Fibroblast of peridontal ligament (primary cell): Measurements from ENCODE around the gene AP2A2.
"Not testable (repeated sequence)": the region's sequence is repeated elsewhere in the genome, so short reads cannot be mapped to it uniquely, and the experiment has no call there.

Experiments
- DNase-seq: peaks from one replicate; pipeline ENCODE4 v3.0.0-alpha.2; 2010; ENCODE audit errors: extremely low read depth

Gene AP2A2

DNA sequence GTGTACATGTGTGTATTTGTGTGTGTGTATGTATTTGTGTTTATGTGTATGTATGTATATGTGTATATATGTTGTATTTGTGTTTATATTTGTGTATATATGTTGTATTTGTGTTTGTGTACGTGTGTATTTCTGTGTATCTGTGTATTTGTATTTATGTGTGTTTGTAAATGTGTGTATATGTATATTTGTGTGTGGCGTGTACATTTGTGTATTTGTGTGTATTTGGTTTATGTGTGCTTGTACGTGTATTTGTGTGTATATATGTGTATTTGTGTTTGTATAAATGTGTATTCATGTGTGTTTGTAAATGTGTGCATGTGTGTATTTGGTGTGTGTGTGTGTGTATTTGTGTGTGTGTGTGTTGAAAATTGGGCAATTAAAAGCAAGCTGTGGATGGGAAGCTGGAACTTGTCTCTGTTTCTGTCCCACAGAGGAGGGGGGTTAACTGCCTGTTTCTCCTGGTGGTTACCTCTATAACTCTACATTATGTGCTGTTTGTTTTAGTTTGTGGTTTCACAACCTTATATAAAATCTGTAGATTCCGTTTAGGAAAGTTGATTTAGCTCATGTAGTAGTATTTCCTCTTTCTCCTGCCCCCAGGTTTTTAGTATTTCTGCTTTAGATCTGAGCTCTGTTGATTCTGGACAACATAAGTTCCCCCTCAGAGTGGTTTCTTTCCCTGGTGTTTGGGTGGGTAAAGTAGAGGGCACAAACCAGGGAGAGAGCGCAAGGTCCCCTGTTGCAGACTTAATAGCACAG, 28.9 kb downstream of the AP2A2 start:
- no peak for DNase-seq

DNA sequence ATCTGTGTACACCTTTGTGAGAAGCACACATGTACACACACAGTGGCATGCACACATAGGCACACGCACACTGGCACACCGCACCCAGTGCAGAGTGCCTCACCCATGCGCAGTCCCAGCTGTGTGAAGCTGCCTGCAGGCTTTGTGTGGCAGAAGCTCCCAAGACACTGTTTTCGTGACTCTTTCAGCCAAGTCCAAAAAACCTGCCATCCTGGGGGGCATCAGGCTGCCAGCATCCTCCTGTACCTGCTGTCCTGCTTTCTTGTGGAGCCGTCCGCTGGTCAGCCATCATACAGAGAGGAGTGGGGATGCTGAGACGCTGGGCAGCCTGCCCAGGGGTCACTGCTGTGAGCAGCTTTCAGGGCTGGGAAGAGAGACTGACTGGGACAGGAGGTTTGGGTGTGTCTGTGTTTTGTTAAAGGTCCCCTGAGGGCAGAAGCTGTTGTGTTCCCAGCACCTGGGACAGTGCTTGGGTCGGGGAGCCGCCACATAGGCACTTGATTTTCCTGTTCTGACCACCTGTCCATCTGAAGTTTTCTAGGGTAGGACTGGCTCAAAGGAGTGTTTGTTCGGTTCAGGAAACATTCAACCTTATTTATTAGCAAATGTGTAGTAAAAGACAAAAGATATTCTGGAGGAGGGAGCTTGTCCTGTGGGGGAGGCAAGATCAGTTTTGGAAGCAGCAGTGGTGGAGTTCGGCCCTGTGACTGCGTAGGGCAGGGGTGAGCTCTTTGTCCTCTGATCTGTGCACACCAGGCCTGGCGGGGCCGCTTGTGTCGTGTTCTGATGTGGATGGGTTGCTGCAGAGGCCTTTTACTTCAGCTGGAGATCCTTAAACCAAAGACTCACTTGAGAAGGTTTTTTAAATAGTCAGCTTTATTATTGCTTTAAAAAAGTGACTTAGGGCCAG, 29.7 kb downstream of the AP2A2 start:
- no peak for DNase-seq

DNA sequence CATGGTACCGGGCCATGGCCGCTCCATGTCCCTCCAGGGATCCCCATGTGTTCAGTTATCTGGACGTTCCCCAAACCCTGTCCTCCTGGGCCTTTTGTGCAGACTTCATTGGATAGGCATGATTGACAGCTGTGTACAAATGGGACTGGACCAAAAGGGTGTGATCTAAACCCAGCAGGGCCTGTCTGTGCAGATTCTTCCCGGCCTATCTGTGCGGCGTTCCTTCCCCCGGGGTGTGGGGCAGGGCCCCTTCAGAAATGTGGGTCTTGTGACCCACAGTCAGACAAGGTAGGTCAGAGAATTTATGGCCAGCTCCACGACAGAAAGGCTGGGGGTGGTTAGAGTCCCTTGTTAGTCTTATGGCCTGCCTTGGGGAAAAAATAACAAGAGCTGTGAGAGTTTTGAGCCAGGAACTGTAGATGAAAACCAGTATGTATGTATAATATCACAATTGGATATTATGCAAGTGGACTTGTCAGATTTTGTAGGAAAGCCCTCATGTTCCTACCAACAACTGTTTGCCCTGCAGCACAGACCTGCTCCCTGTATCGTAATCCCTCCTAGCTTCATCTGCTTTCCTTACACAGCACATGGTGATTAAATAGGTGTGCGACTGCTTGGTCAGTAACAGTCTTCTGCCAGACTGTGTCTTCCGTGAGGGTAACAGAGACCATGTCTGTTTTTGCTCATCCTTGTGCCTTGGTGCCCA, 31.7 kb downstream of the AP2A2 start:
- DNase-seq: no peak

DNA sequence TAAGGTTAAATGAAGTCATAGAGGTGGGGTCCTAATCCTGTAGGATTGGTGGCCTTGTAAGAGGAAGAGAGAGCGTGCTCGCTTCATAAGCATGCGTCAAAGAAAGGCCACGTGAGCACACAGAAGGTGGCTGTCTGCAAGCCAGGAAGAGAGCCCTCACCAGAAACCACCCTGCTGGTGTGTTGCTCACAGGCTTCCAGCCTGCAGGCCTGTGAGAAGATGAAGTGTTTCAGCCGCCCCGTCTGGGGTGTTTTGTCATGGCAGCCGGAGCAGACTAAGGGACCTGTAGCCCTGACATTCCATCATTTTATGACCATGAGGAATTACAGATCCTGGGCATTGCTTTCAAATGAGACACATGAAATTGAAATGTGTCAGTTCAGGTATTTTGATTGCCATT, 32.4 kb downstream of the AP2A2 start:
- no peak for DNase-seq

DNA sequence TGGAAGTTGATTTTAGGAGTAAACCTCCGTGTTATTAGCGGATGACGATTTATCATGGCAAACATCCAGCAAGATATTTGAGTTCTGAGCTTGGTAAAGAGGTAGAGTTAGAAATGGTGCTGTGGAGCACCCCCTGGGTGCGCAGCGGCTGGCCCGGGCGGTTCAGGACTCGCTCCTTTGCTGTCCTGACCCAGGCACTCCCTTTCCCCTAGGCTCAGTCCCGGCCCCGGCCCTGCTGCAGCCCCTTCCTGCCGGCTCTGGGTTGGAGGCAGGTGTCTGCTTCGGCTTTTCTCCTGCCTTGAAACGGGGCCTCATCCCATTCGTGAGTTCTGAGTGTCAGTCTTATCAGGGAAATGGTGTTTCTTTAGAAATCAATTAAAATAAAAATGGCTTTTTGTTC, 33.4 kb downstream of the AP2A2 start:
- no peak for DNase-seq

DNA sequence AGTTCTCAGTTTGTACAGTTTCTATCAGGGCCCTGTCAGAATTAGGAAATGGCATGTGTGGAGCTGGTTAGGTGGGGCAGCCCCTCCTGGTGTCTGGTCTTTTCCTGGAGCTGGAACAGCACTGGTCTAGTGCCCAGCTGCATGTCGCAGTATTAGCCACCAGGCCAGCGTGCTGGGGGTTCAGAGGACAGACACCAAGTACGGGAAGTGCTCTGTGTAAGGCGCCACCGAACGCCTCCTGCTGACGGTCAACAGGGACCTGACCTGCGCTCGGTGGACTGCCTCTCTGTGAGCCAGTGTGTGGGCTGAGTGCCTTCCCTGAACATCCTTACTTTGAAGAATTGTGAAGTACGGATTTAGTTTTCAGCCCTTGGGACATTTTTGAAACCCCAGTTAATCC, 33.9 kb downstream of the AP2A2 start:
- no peak for DNase-seq

DNA sequence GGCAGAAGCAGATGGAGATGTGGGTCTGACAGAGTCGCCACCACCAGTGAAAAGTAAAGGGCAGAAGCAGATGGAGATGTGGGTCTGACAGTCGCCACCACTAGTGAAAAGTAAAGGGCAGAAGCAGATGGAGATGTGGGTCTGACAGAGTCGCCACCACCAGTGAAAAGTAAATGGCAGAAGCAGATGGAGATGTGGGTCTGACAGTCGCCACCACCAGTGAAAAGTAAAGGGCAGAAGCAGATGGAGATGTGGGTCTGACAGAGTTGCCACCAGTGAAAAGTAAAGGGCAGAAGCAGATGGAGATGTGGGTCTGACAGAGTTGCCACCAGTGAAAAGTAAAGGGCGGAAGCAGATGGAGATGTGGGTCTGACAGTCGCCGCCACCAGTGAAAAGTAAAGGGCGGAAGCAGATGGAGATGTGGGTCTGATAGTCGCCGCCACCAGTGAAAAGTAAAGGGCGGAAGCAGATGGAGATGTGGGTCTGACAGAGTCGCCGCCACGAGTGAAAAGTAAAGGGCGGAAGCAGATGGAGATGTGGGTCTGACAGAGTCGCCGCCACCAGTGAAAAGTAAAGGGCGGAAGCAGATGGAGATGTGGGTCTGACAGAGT, 35.7 kb downstream of the AP2A2 start:
- not testable (repeated sequence) for DNase-seq

DNA sequence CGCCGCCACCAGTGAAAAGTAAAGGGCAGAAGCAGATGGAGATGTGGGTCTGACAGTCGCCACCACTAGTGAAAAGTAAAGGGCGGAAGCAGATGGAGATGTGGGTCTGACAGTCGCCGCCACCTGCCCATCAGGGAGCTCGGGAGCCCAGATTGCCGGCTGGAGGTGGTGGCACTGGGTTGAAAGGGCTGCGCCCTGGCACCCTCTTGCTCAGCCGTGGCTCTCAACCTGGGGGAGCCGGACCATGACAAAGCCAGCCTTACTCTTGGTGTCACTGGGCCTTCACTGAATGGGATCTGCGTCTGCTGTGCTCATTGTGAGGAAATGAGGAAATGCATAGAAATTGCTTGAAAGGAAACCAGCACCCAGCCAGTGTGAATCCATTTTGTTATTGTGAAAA, 36.3 kb downstream of the AP2A2 start:
- no peak for DNase-seq

DNA sequence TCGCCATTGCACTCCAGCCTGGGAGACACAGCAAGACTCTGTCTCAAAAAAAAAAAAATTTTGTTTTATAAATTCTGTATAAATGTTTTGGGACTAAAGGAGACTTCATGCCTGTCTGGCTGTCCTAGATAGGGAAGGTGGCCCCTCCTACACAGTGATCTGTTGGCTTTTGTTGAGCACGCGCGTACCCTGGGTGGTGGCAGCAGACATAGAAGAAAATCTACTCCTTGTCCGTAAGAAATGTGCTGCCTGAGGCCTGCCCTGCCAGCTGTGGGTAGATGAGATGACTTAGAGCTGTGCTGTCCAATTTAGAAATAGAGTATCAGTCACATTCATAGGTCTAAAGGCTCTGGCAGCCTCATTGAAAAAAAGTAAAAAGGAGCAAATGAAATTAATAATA, 37.0 kb downstream of the AP2A2 start:
- DNase-seq: no peak

DNA sequence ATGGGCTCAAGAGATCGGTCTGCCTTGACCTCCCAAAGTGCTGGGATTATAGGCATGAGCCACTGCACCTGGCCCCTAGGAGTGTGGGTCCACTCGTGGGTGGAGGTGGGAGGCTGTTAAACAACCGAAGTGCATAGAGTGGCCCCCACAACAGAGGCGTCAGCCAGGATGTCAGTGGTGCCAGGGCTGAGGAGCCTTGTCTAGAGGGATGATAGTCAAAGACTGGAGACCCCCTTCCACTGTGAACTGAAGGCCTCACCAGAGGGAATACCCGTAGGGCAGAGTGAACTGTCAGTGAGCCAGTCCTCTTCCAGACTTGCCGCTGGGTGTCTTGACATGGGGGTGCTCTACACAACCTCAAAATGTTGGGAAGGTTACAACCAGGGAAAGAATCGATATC, 38.2 kb downstream of the AP2A2 start:
- no peak for DNase-seq

DNA sequence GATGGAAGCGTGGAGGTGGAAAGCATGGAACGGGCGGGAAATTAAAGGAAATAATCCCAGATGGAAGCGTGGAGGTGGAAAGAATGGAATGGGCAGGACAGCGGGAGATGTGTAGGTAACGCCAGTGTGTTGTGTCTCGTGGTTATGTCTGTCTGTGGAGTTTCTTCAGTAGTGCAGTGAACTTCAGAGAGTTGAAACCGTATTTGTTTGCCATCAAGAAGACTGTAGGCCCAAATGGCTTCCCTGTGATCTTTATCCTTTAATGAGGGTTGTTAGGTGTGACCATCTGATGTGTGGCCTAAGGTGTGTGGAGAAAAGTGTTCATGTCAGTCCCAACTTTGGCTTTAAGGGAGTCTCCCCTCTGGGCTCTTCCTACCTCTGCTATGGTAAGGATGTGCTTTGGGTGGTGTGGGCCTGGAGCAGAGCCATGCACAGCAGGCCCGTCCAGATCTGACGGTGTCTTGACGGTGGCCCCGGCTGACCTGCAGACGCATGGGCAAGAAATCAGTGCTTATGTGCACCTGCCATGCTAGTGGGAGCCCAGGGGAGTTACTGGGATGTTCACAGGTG, 39.6 kb downstream of the AP2A2 start:
- no peak for DNase-seq

DNA sequence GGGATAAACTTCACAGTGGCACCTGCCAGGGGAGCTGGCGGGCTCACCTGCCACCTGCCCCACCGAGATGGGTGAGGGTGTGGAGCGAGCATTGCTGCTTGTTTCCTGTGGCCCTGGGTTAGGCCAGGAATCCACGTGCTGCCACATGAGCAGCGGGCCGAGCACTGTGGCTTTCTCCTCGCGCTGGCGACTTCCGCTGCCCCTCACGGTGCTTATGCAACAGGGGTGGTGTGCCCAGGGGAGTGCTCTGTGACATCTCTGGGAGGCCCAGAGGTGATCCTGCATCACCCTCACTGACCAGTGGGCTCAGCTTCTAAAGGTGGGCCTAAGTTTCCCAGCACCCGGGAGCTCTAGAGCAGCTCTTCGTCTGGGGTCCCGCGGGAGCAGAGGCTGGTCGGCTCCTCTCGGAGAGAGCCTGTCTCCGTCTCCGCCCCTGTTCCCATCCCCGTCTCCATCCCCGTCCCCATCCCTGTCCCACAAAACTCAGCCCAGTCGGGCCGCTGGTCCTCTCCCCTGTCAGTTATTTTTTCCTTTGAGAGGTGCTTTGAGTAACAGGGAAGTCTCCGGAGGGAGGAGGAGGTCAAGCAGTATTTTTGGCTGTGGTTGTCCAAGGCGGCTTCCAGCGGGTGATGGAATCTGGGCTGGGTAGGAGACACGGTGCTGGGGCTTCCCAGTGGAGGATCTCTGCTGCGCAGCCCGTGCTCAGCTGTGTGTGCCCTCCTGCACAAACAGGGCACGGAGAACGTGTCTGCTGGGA, 42.5 kb downstream of the AP2A2 start:
- no peak for DNase-seq

DNA sequence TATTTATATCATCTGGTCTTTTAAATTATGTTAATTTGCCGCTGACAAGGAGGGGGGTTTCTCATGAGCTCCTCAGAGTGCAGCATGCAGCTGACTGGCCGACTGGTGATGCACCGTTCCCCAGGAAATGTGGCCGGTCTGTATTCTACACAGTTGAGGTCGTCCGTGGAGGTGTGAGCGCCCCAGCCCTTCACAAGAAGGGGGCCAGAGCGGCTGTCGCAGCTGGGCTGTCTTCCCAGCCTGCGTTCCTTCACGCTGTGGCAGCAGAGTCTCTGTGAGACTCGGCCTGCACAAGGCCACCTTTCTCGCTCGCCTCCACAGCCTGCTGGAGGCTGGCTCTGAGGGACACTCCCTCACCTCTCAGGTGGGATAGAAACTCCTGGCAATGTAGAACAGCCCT, 43.2 kb downstream of the AP2A2 start:
- DNase-seq: no peak

DNA sequence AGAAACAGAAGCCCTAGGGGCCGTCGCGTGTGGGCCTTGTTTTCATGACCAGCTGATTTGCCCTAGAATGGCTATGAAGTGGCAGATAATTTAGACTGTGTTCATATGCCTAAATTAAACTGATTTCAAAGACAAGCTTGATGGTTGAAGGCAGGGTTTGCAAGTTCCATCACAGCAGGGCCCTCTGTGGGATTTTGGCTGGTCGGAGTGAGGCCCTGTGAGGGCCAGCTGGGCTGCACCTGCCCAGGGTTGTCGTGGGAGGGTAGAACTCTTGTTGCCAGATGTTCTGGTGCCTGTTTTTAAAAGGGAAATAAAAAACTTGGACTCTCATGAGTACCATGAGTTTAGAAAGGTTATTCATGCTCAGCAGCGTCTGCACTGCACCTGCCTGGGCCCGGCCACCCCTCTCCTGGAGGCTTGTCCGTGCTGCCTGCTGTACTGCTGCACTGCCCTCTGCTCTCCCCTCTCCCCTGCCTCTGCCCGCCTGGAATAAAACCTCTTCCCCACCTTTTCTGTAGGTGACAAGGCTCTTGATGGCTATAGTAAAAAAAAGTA, 44.1 kb downstream of the AP2A2 start:
- DNase-seq: no peak

DNA sequence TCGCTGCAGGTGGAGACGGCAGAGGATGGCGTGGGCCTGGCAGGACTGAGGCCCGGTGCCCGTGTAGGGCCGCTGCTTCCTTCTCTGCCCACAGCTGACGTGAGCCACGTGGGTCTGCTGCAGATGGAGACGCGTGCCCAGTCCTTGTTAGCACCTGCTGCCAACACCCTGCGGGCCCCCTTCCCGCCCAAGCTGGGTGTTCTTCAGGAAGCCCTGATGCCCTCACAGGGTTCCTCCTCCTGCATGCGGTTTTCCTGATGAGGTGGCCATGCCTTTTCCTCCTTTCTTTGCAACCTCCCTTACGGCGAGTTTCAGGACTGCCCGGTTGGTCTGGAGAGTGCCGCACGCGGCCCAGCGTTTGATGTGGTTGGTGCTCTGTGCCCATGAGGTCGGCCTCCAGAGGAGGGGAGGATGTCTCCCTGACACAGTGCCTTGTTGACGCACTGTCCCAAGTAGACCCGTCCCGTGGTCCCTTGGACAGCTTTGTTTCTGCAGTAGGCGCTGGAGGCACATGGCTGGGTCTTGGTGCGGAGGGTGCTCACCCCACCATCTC, 44.7 kb downstream of the AP2A2 start:
- DNase-seq: no peak

DNA sequence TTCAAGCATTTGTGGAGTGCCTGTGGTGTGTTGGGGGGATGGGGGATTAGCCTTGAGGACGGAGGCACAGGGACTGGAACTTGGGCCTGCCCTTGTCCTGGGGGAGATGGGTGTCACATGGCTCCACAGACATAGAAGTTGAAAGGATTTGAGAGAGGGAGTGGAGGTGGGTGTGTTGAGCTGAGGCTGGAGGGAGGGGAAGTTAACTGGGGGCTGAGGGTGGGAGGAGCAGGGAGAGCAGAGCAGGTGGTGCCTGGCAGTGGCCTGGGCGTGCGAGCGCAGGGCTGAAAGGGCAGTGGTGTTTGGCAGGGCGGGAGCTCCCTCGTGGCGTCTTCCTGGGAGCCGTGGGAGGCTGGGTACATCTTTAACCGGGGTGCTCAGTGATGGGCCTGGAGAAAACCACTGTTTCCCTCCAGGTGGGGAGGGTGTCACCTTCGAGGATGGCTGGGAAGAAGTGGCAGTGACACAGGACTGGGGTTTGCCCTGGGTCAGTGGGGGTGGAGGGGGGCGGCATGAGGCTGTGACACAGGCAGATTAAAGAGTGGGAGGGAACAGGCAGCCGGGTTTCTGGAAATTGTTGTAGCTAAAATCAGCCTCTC, 45.5 kb downstream of the AP2A2 start:
- DNase-seq: no peak

DNA sequence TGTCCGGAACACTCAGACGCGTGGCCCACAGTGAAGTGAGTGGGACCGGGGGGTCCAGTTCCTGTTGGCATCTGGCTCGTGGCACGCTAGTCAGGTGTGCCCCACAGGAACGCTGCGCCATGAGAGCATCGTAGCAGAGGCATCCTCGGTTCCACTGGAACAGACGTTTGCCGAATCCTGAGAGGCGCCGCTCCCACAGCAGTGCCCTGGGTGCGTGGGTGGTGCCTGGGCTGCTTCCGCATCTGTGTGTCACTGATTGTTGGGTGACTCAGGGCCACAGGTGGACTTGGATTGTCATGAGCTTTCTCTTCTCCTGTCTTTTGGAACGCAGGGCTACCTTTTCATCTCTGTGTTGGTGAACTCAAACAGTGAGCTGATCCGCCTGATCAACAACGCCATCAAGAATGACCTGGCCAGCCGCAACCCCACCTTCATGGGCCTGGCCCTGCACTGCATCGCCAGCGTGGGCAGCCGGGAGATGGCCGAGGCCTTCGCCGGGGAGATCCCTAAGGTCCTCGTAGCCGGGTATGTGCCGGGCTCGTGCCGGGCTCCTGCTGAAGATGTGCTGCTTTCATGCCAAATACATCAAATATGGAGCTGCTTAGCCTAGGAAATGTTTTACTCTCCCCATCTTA, 46.2 kb downstream of the AP2A2 start:
- no peak for DNase-seq

DNA sequence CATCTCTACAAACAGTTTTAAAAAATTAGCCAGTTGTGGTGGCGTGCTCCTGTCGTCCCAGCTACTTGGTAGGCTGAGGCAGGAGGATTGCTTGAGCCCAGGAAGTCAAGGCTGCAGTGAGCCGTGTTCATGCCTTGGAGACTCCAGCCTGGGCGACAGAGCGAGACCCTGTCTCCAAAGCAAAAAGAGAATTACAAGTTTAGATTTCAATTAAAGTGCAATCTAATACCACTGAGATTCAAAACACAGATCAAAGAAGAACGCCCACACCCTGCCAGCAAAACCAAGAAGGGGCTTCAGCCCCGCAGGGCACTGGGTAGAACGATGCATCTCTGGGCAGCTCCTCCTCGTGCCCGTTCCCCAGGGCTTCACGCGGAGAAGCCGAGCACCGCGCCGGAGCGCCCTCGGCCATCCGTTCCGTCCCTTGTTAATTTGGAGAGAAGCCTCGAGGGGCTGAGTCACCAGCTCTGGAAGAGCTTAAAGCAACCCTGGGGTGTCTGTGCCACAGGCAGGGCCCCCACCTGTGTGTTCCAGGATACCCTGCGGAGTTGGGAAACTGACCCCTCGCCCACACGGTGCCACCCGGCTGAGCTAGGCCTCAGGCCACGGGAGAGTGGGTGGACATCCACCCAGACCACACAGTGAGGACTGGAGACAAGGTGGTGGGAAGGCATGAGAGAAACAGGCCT, 47.0 kb downstream of the AP2A2 start:
- DNase-seq: no peak

DNA sequence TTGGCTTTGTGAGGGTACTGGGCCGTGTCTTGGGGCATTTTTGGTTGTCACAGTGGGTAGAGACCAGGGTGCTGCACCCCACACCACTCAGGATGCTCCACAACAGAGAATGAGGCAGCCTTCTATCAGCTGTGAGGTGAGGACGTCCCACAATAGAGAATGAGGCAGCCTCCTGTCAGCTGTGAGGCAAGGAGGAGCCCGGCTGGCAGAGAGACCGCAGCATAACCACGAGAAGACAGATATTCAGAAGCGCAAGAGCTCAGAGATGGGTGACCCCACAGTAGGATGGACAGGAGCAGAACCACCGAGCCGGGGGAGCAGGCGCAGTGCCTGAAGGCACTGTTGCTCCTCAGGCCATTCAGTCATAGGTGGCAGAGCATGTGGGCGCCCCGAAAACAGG, 47.6 kb downstream of the AP2A2 start:
- no peak for DNase-seq
